SU-DHL-6 (cell line): ENCODE results near the gene TBC1D23.

Experiments used
- EZH2phosphoT487 ChIP-seq: fragments of 200-600 bp; sonication (generic), shearing (Covaris generic); conservative IDR thresholded peaks from 2 replicates; pipeline ENCODE4 v1.6.1; 2018; ENCODE audit warnings: mild to moderate bottlenecking, antibody characterized with exemption, low read length, moderate library complexity, mixed read lengths
- TF ChIP-seq, protein P1 (sequence below): fragments of 200-600 bp; sonication (generic); IDR thresholded peaks from one replicate; pipeline ENCODE4 v1.5.1; 2017; ENCODE audit warnings: antibody characterized with exemption, mild to moderate bottlenecking, low read length, moderate library complexity; ENCODE audit not compliant: insufficient read depth, poor library complexity, severe bottlenecking

DNA sequence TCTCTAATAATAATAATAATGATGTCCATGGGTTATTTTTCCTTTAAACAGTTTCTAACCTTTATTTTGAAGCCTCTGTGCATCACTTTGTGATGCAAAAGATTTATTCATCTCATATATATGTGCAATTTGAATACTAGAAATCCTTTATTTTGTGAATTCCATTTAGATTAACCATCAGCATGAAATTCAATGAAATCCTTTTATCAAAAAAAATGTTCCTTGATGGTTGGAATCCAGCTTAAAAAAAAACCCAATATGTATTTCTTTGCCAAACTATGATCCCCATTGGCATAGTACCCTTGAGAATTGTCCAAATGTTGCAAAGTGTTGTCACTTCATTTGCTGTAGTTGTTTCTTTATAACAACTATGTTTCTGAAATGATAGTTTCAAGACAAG is 7.4 kb downstream of the TBC1D23 start:
- TF ChIP-seq, protein P1, sequence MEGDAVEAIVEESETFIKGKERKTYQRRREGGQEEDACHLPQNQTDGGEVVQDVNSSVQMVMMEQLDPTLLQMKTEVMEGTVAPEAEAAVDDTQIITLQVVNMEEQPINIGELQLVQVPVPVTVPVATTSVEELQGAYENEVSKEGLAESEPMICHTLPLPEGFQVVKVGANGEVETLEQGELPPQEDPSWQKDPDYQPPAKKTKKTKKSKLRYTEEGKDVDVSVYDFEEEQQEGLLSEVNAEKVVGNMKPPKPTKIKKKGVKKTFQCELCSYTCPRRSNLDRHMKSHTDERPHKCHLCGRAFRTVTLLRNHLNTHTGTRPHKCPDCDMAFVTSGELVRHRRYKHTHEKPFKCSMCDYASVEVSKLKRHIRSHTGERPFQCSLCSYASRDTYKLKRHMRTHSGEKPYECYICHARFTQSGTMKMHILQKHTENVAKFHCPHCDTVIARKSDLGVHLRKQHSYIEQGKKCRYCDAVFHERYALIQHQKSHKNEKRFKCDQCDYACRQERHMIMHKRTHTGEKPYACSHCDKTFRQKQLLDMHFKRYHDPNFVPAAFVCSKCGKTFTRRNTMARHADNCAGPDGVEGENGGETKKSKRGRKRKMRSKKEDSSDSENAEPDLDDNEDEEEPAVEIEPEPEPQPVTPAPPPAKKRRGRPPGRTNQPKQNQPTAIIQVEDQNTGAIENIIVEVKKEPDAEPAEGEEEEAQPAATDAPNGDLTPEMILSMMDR, result no peak
- no peak for TF ChIP-seq EZH2phosphoT487
